ENCODE results near the gene TBC1D22B. TPM values are rescaled to one million over a fixed set of nuclear protein-coding genes. Genes with fewer than 3 reads are reported as not detected.
"Not testable (repeated sequence)": the region's sequence is repeated elsewhere in the genome, so short reads cannot be mapped to it uniquely, and the experiment has no call there.

TBC1D22B gene
- total and polyA plus RNA-seq, 3 donors from 2014 or later = 23.1 to 36.4 (median 25.6) TPM

DNA sequence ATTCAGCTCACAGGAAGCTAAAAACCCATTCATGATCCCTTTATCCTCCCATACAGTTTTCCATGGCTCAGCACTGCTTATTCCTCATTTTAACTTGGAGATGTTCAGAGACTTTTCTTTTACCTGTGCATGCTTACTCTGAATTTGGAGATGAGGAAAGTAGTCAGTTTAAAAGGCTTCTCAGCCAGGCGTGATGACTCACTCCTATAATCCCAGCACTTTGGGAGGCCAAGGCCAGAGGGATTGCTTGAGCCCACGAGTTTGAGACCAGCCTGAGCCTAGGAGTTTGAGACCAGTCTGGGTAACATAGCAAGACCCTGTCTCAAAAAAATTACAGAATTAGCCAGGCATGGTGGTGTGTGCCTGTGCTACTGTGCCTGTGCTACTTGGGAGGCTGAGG, 30.7 kb downstream of the TBC1D22B start:
- Histone ChIP-seq H3K27ac (no peak overlapping the region), H3K9me3 (no peaks in the 10 kb centered on the region), H3K36me3 (ENCODE audit: low read depth, missing control alignments) (no peaks in the 10 kb centered on the region), H3K4me3 (no peak overlapping the region), H3K4me1 (peaks cover 15% of the 10 kb centered on the region), H3K27me3 (no peaks in the 10 kb centered on the region)
- TF ChIP-seq POLR2A (IDR thresholded peaks at IDR 0.05) = no peak
- TF ChIP-seq, protein P1, sequence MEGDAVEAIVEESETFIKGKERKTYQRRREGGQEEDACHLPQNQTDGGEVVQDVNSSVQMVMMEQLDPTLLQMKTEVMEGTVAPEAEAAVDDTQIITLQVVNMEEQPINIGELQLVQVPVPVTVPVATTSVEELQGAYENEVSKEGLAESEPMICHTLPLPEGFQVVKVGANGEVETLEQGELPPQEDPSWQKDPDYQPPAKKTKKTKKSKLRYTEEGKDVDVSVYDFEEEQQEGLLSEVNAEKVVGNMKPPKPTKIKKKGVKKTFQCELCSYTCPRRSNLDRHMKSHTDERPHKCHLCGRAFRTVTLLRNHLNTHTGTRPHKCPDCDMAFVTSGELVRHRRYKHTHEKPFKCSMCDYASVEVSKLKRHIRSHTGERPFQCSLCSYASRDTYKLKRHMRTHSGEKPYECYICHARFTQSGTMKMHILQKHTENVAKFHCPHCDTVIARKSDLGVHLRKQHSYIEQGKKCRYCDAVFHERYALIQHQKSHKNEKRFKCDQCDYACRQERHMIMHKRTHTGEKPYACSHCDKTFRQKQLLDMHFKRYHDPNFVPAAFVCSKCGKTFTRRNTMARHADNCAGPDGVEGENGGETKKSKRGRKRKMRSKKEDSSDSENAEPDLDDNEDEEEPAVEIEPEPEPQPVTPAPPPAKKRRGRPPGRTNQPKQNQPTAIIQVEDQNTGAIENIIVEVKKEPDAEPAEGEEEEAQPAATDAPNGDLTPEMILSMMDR (IDR thresholded peaks at IDR 0.05) = no peak
- WGBS, 2 donors = 86 to 91% methylated on average over 2 of the region's 2 CpGs
- no peak for DNase-seq
- intact Hi-C loops (cut with DNase I; ENCODE audit: low total_unique reads) = no loop called here

- no peak overlapping the region for H3K27ac ChIP-seq
- no peaks in the 10 kb centered on the region for H3K27me3 ChIP-seq
- no peak for TF ChIP-seq POLR2A (IDR thresholded peaks at IDR 0.05)
- TF ChIP-seq, protein P1 (IDR thresholded peaks at IDR 0.05) = no peak
- intact Hi-C loops (cut with DNase I; ENCODE audit: low total_unique reads) = no loop called here
- H3K36me3 ChIP-seq (ENCODE audit: low read depth, missing control alignments) = no peaks in the 10 kb centered on the region
- 95 to 97% methylated on average over 3 of the region's 3 CpGs for WGBS, 2 donors
- no peaks in the 10 kb centered on the region for H3K4me1 ChIP-seq
- no peak for DNase-seq
- no peaks in the 10 kb centered on the region for H3K9me3 ChIP-seq
- no peak overlapping the region for H3K4me3 ChIP-seq
Observed at GRCh38 chr6:37289931-37290330, 32.4 kb downstream of the TBC1D22B start.

DNA sequence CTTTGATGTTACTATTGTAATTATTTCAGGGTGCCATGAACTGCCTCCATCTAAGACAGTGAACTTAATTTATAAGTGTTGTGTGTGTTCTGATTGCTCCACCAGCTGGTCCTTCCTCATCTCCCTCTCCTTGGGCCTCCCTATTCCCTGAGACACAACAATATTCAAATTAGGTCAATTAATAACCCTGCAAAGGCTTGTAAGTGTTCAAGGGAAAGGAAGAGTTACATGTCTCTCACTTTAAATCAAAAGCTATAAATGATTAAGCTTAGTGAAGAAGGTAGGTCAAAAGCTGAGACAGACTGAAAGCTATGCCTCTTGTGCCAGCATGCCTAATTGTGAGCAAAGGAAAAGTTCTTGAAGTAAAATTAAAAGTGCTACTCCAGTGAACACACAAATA, 35.9 kb downstream of the TBC1D22B start:
- no peak overlapping the region for H3K4me3 ChIP-seq
- H3K4me1 ChIP-seq = no peaks in the 10 kb centered on the region
- no peaks in the 10 kb centered on the region for H3K36me3 ChIP-seq (ENCODE audit: low read depth, missing control alignments)
- intact Hi-C loops (cut with DNase I; ENCODE audit: low total_unique reads) = no loop called here
- TF ChIP-seq, protein P1 (IDR thresholded peaks at IDR 0.05) = no peak
- no peak for TF ChIP-seq POLR2A (IDR thresholded peaks at IDR 0.05)
- H3K27ac ChIP-seq = no peak overlapping the region
- H3K27me3 ChIP-seq = no peaks in the 10 kb centered on the region
- H3K9me3 ChIP-seq = no peaks in the 10 kb centered on the region
- DNase-seq = no peak

- DNase-seq; H3K9me3 ChIP-seq; H3K4me3 ChIP-seq; H3K4me1 ChIP-seq; H3K36me3 ChIP-seq (ENCODE audit: low read depth, missing control alignments); H3K27ac ChIP-seq; H3K27me3 ChIP-seq; intact Hi-C loops (cut with DNase I; ENCODE audit: low total_unique reads): not testable (repeated sequence)
Observed at GRCh38 chr6:37297637-37298036, 40.1 kb downstream of the TBC1D22B start.

- Histone ChIP-seq H3K4me3 (no peak overlapping the region), H3K27me3 (no peaks in the 10 kb centered on the region), H3K27ac (no peak overlapping the region), H3K36me3 (ENCODE audit: low read depth, missing control alignments) (no peaks in the 10 kb centered on the region), H3K4me1 (no peaks in the 10 kb centered on the region), H3K9me3 (no peaks in the 10 kb centered on the region)
- TF ChIP-seq, protein P1 (IDR thresholded peaks at IDR 0.05) = no peak
- no peak for TF ChIP-seq POLR2A (IDR thresholded peaks at IDR 0.05)
- no peak for DNase-seq
- intact Hi-C loops (cut with DNase I; ENCODE audit: low total_unique reads) = no loop called here
Observed at GRCh38 chr6:37298958-37299357, 41.4 kb downstream of the TBC1D22B start.
